ENCODE data around the gene TBC1D22A.

Gene TBC1D22A

GRCh38 chr22:47128622-47129215 is 366.3 kb downstream of the TBC1D22A start:
- TF ChIP-seq CTCF (IDR thresholded peaks at IDR 0.05; ENCODE audit: insufficient read depth, low read length, missing control alignments), result no peak
- POLR2A ChIA-PET, result no interaction called here
- no peak for DNase-seq (ENCODE audit: low read depth, low spot score)
- CTCF ChIA-PET, result no interaction called here
- no peak overlapping the region for H3K4me3 ChIP-seq (ENCODE audit: low read depth, low read length)

GRCh38 chr22:47129902-47130635 is 367.6 kb downstream of the TBC1D22A start:
- ChIA-PET CTCF (no interaction called here), POLR2A (no interaction called here)
- no peak for TF ChIP-seq CTCF (IDR thresholded peaks at IDR 0.05; ENCODE audit: insufficient read depth, low read length, missing control alignments)
- no peak overlapping the region for H3K4me3 ChIP-seq (ENCODE audit: low read depth, low read length)
- no peak for DNase-seq (ENCODE audit: low read depth, low spot score)

- H3K4me3 ChIP-seq (ENCODE audit: low read depth, low read length), result no peak overlapping the region
- CTCF ChIA-PET, result interaction anchor here (1.6 kb wide), 1 partner anchor 333 kb away, joined by 5 read pairs; no protein-coding TSS in a partner anchor
- POLR2A ChIA-PET, result no interaction called here
- DNase-seq (ENCODE audit: low read depth, low spot score), result no peak
- TF ChIP-seq CTCF (IDR thresholded peaks at IDR 0.05; ENCODE audit: insufficient read depth, low read length, missing control alignments), result no peak
Observed at GRCh38 chr22:47130883-47131631, 368.6 kb downstream of the TBC1D22A start.

GRCh38 chr22:47131632-47132427 is 369.4 kb downstream of the TBC1D22A start:
- H3K4me3 ChIP-seq (ENCODE audit: low read depth, low read length), result no peak overlapping the region
- no peak for TF ChIP-seq CTCF (IDR thresholded peaks at IDR 0.05; ENCODE audit: insufficient read depth, low read length, missing control alignments)
- POLR2A ChIA-PET, result no interaction called here
- no peak for DNase-seq (ENCODE audit: low read depth, low spot score)
- CTCF ChIA-PET, result interaction anchor here (1.6 kb wide), 1 partner anchor 333 kb away, joined by 5 read pairs; no protein-coding TSS in a partner anchor

GRCh38 chr22:47132428-47132825 is 370.0 kb downstream of the TBC1D22A start:
- TF ChIP-seq CTCF (IDR thresholded peaks at IDR 0.05; ENCODE audit: insufficient read depth, low read length, missing control alignments), result no peak
- POLR2A ChIA-PET, result no interaction called here
- CTCF ChIA-PET, result interaction anchor here (1.6 kb wide), 1 partner anchor 334 kb away, joined by 5 read pairs; no protein-coding TSS in a partner anchor
- DNase-seq (ENCODE audit: low read depth, low spot score), result no peak
- H3K4me3 ChIP-seq (ENCODE audit: low read depth, low read length), result no peak overlapping the region
